DMS53 (cell line): ENCODE measurements around the gene FOXR2.

Experiments
- DNase-seq: peaks from one replicate; lab custom pipeline; 2025; lab: John Stamatoyannopoulos, UW

Gene FOXR2

GRCh38 chrX:55623100-55623499 lies at the start of gene FOXR2:
FOXR2 (plus strand) TSS chrX:55623400; CDS start chrX:55623712, 312 bp downstream.
- no peak for DNase-seq

- DNase-seq, result no peak
Observed at GRCh38 chrX:55579115-55579514, 44.1 kb upstream of the FOXR2 start.

DNA sequence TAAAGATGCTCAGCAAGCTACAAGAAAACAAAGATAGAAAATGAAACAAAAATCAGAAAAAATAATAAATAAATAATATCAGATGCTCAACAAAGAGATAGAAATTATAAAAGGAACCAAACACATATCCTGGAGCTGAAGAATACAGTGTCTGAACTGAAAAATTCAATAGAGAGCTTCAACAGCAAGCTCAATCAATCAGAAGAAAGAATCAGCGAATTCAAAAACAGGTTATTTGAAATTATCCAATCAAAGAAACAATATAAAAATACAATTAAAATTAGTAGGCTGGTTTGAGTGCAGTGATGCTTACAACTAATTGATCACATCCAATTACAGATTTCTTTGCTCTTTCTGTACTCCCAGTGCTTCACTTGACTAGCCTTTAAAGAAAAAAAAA lies 40.8 kb upstream of the FOXR2 start:
- no peak for DNase-seq

DNA sequence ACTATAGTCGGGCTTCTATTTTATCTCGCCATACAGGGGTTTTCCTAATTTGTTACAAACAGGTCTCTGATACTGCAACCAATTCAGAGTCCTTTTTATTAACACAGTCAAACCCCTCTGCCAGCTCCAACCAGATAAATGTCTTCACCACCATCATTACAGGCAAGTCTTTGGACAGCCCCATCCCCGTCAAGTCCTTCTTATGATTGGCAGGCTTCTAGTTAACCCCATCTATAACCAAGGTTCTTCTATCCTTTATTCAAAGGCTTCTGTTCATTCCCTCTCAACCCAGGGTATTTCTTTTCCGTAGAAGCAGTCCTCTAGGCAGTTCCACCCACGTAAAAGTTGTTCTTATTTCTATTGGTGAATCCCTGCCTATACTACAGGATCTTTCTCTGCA lies 29.9 kb upstream of the FOXR2 start:
- DNase-seq, result no peak

DNA sequence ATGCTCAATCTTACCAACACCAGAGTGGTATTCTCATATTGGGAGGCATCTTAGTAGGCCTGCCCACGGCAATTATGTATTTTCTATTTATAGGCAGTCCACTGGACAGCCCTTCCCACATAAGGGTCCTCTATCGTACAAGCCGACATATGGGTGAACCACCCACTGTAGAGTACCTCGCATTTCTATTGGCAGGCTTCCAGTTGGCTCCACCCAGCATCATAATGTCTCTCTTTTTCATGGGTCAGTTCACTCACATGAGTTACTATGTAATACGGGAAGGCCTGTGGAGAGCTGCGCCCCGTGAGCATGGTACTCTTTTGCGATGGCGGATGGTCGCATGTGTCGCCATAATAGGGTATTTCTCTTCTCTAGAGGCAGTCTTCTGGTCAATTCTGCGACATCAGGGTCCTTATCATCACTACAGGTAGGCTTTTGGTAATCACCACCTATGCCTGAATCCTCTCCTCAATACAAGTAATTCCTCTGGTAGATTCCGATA lies 29.4 kb upstream of the FOXR2 start:
- DNase-seq, result no peak

DNA sequence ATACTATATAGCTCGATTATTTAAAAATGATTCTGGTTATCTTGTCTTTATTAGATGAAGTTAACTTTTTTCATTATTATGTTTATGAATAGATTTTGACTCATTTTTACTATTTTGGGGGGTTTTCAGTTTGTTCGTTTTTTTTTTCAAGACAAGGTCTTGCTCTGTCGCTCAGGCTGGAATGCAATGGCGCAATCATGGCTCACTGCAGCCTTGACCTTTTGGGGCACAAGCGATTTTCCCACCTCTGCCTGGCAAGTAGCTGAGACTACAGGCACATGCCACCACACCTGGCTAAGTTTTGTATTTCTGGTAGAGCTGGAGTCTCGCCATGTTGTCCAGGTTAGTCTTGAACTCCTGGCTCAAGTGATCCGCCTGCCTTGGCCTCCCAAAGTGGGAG lies 24.9 kb upstream of the FOXR2 start:
- DNase-seq, result no peak

DNA sequence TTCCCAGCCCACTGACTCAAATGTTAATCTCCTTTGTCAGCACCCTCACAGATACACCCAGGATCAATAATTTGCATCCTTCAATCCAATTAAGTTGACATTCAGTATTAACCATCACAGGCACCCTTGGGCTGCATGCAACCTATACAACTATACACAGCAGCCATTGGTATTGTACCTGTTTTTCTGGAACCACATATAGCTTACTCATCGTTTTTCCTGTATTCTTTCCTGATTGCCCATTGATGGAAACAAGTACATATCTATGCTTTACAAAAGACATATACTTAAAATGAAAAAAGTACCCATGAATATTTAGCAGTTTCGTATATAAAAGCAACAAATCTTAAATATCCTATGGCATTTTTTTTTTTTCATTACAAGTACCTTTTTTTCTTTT lies 3.7 kb upstream of the FOXR2 start:
- DNase-seq, result no peak

DNA sequence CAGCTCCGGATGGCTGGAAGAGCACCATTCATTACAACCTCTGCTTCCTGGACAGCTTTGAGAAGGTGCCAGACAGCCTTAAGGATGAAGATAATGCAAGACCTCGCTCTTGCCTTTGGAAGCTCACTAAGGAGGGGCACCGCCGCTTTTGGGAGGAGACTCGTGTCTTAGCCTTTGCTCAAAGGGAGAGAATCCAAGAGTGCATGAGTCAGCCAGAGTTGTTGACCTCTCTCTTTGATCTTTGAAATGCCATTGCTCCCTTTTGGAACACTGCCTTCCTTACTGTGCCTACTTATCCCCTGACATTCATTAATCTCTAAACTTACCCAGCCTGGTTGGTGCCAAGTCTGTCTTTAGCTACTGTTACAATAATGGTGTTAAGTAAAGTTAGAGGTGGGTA lies 1.2 kb downstream of the FOXR2 start:
- DNase-seq, result peak; percentile 39

- no peak for DNase-seq
Observed at GRCh38 chrX:55636109-55636508, 12.9 kb downstream of the FOXR2 start.

GRCh38 chrX:55638933-55639332 lies 15.7 kb downstream of the FOXR2 start:
- DNase-seq, result no peak

DNA sequence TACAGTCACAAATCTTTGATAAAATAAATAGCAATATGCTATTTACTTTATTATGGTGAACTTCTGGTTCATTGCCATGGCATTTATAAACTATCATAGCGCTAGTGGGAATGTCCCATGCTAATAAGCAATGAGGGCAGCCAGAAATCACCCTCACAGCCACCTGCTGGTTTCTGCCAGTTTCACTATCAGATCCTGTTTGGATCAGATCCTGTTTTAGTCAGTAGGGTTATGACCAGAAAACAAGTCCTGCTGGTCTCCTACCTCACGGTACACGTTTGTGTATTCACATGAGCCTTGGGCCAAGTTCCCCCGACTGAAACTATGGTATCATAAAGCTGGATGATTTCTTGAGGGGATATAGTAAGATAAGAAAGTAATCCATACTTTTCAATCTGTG lies 17.7 kb downstream of the FOXR2 start:
- DNase-seq, result no peak

GRCh38 chrX:55648434-55648833 lies 25.2 kb downstream of the FOXR2 start:
- DNase-seq, result no peak

DNA sequence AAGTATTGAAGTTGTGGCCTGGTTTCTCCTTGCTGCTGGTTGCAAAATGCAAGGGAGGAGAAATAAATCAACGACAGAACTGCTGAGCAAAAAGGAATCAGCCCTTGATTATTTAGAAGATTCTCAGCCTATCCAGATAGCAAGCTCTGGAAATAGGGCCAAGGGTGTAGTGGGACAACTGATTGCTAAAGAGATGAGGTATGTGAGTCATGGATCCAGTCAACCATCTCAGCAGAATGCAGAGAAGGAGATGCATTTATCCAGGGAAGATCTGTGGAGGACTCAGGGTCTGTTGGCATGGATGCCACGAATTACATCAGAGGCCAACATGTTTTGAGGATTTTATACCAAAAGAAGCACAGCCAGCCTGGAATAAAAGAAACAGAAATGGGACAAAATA lies 36.7 kb downstream of the FOXR2 start:
- DNase-seq, result no peak

GRCh38 chrX:55663584-55663983 lies 40.4 kb downstream of the FOXR2 start:
- no peak for DNase-seq

GRCh38 chrX:55668084-55668483 lies 44.9 kb downstream of the FOXR2 start:
- no peak for DNase-seq
